ENCODE measurements around the gene RABL6.
"Not testable (repeated sequence)": the region's sequence is repeated elsewhere in the genome, so short reads cannot be mapped to it uniquely, and the experiment has no call there.

GRCh38 chr9:136843801-136844740, 36.3 kb downstream of the RABL6 start:
- TF ChIP-seq ZNF785 (tag by site-specific recombination; IDR thresholded peaks at IDR 0.05); ZFP3 (tag by site-specific recombination; IDR thresholded peaks at IDR 0.05; ENCODE audit: low read depth); GLI2 (tag by site-specific recombination; IDR thresholded peaks at IDR 0.05; ENCODE audit: borderline replicate concordance, low read depth); ZNF274 (IDR thresholded peaks at IDR 0.05; ENCODE audit: low read length); ZNF274 (tag by site-specific recombination; IDR thresholded peaks at IDR 0.05; ENCODE audit: borderline replicate concordance); ZNF792 (tag by site-specific recombination; IDR thresholded peaks at IDR 0.05); ZNF513 (tag by site-specific recombination; IDR thresholded peaks at IDR 0.05); ZBTB8A (tag by site-specific recombination; IDR thresholded peaks at IDR 0.05); ZBTB11 (tag by site-specific recombination; conservative IDR thresholded peaks at IDR 0.05; ENCODE audit: low read depth); BCL11B (tag by site-specific recombination; IDR thresholded peaks at IDR 0.05; ENCODE audit: low read depth); ZNF121 (tag by site-specific recombination; IDR thresholded peaks at IDR 0.05): not testable (repeated sequence)
- TF ChIP-seq CTCF (tag by site-specific recombination; IDR thresholded peaks at IDR 0.05) = 0 out of 2 replicates have a peak, but pooled peaks have one; percentile 49
